NCI-H748 treated with DMSO at 0.1 percent for 48 hours (cell line): ENCODE measurements around the gene NDUFAF8.

Experiments
- DNase-seq: peaks from one replicate; lab custom pipeline; 2025; lab: John Stamatoyannopoulos, UW

The NDUFAF8 gene

GRCh38 chr17:81240761-81241160, 1.6 kb downstream of the NDUFAF8 start:
- DNase-seq: no peak

- DNase-seq: no peak
These were observed 2.1 kb downstream of the NDUFAF8 start for GRCh38 chr17:81241203-81241602.

GRCh38 chr17:81241648-81242420, 2.7 kb downstream of the NDUFAF8 start:
- DNase-seq: no peak

- DNase-seq: no peak
These were observed 3.6 kb downstream of the NDUFAF8 start for GRCh38 chr17:81242421-81243332.

GRCh38 chr17:81243333-81243664, 4.2 kb downstream of the NDUFAF8 start:
- no peak for DNase-seq

- no peak for DNase-seq
These were observed 5.4 kb downstream of the NDUFAF8 start for GRCh38 chr17:81244358-81245023.

GRCh38 chr17:81245024-81245664, 6.0 kb downstream of the NDUFAF8 start:
- no peak for DNase-seq

- no peak for DNase-seq
These were observed 6.7 kb downstream of the NDUFAF8 start for GRCh38 chr17:81245665-81246342.

GRCh38 chr17:81246343-81246670, 7.2 kb downstream of the NDUFAF8 start:
- DNase-seq: no peak

- no peak for DNase-seq
These were observed 7.7 kb downstream of the NDUFAF8 start for GRCh38 chr17:81246679-81247338.

GRCh38 chr17:81247339-81247990, 8.3 kb downstream of the NDUFAF8 start:
- DNase-seq: no peak

- no peak for DNase-seq
These were observed 9.5 kb downstream of the NDUFAF8 start for GRCh38 chr17:81248649-81249048.

- no peak for DNase-seq
These were observed 10.3 kb downstream of the NDUFAF8 start for GRCh38 chr17:81249223-81250040.

- DNase-seq: no peak
These were observed 11.4 kb downstream of the NDUFAF8 start for GRCh38 chr17:81250286-81251093.

GRCh38 chr17:81251094-81251708, 12.1 kb downstream of the NDUFAF8 start:
- no peak for DNase-seq

GRCh38 chr17:81251709-81252301, 12.7 kb downstream of the NDUFAF8 start:
- DNase-seq: peak; percentile 76

GRCh38 chr17:81252326-81252986, 13.3 kb downstream of the NDUFAF8 start:
- no peak for DNase-seq

GRCh38 chr17:81252987-81253329, 13.8 kb downstream of the NDUFAF8 start:
- DNase-seq: no peak
